ENCODE data around the gene DIDO1.

DNA sequence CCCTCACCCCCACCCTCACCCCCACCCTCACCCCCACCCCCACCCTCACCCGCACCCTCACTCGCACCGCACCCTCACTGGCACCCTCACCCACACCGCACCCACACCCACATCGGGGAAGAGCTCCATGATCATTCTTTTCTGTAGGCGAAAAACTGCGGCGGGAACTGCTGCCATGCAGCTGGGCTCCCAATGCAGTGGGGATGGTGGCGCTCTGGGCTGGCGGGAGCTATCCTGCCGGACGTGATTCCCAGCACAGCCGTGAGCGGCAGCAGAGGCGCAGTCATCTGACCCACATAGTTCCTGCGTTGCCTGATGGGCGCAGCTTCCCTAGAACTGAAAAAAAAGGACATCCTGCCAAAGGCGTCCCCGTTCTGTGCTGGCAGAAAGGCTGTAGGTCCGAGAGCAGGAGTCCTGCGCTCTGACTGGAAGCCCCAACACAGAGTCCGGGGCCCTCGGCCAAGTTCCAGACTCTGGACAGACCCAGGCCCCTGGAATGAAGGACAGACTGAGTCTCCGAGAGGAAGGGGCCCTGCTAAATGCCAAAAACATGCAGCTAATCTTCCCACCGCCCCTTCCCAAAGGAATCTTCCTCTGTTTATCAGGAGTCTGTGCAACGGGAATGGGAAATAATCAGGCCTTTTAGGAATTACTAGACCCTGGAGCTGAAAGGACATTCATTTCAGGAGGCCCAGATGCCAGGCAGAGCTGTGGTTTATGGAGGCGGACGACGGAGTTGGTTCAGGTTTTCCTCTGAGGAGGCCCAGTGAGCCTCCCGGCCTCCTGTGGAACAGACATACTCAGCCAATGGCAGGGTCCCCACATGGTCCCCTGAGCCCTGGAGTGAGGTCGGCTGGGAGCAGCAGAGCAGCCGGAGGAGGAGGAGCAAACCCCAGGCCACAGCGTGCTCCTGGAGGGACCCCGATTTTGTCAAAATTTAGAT is 50.6 kb downstream of the DIDO1 start:
- TF ChIP-seq, protein P1, sequence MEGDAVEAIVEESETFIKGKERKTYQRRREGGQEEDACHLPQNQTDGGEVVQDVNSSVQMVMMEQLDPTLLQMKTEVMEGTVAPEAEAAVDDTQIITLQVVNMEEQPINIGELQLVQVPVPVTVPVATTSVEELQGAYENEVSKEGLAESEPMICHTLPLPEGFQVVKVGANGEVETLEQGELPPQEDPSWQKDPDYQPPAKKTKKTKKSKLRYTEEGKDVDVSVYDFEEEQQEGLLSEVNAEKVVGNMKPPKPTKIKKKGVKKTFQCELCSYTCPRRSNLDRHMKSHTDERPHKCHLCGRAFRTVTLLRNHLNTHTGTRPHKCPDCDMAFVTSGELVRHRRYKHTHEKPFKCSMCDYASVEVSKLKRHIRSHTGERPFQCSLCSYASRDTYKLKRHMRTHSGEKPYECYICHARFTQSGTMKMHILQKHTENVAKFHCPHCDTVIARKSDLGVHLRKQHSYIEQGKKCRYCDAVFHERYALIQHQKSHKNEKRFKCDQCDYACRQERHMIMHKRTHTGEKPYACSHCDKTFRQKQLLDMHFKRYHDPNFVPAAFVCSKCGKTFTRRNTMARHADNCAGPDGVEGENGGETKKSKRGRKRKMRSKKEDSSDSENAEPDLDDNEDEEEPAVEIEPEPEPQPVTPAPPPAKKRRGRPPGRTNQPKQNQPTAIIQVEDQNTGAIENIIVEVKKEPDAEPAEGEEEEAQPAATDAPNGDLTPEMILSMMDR (conservative IDR thresholded peaks at IDR 0.05 in 1 of 2, IDR thresholded peaks at IDR 0.05 in 1 of 2; ENCODE audit: low read depth in 1 of 2, low read length in 2 of 2), result peak; percentile 52 to 59
- TF ChIP-seq EZH2 (IDR thresholded peaks at IDR 0.05; ENCODE audit: low read length, missing control alignments), result no peak
